Testis (tissue), 3 donors: Measurements from ENCODE around the gene TBC1D5. TPM values are rescaled to one million over a fixed set of nuclear protein-coding genes. Genes with fewer than 3 reads are reported as not detected.

Experiments used
- DNase-seq: peaks from one replicate; pipeline ENCODE4 v3.0.0-alpha.2; 2019
- H3K27ac ChIP-seq, 2 donors: fragments of 200-600 bp; sonication (generic); one replicate each; pipeline ENCODE4 v1.5.1; 2019
- H3K27me3 ChIP-seq: fragments of 200-600 bp; sonication (generic); one replicate; pipeline ENCODE4 v1.5.1; 2019
- H3K36me3 ChIP-seq: fragments of 200-600 bp; sonication (generic); one replicate; pipeline ENCODE4 v1.5.1; 2017; ENCODE audit warnings: low read depth; ENCODE audit errors: missing control alignments
- H3K4me1 ChIP-seq: fragments of 200-600 bp; sonication (generic); one replicate; pipeline ENCODE4 v1.5.1; 2019
- H3K4me3 ChIP-seq, 2 donors: fragments of 200-600 bp; sonication (generic); one replicate each; pipeline ENCODE4 v1.5.1; 2017 to 2019
- H3K9me3 ChIP-seq: fragments of 200-600 bp; sonication (generic); one replicate; pipeline ENCODE4 v1.5.1; 2017
- CTCF ChIP-seq, 3 experiments: fragments of 450-650 bp in 2 of 3; fragments of 200-600 bp in 1 of 3; sonication (generic) in 1 of 3; IDR thresholded peaks; one replicate each; pipeline ENCODE4 v1.5.1; 2016 to 2019; ENCODE audit warnings: antibody characterized with exemption in 3 of 3, mild to moderate bottlenecking in 2 of 3, moderate library complexity in 1 of 3
- POLR2A ChIP-seq: fragments of 450-650 bp; IDR thresholded peaks from one replicate; pipeline ENCODE4 v1.6.1; 2017; ENCODE audit warnings: antibody characterized with exemption, mild to moderate bottlenecking, moderate library complexity
- WGBS, 2 donors: methylation state at CpG; one replicate each; pipeline ENCODE4 v1.1.5; 2018; 5-methylcytosine and 5-hydroxymethylcytosine counted together
- intact Hi-C: fragments of 100-400 bp; cut with DNase I; formaldehyde crosslinking; loops from one replicate; pipeline ENCODE4 v1.15.1; 2023; ENCODE audit warnings: low total_unique reads
- polyA plus RNA-seq: library from polyadenylated mRNA; stranded (reverse); fragments of 350-450 nt; fragmentation: Illumina TruSeq; extraction: RNeasy Lipid Tissue Mini Kit (QIAGEN cat#74804); gene quantifications from one replicate; pipeline ENCODE4 v1.2.3, GENCODE V29; 2014; ENCODE audit warnings: low read depth, low replicate concordance; ENCODE audit not compliant: insufficient read depth
- total RNA-seq, 2 donors: library from RNA; depleted of rRNA; stranded (reverse); fragments of >200 nt; gene quantifications; one replicate each; pipeline ENCODE4 v1.2.3, GENCODE V29; 2016

Gene TBC1D5
- total and polyA plus RNA-seq, 3 donors from 2014 or later: 47.8 to 98.1 (median 95.4) TPM

DNA sequence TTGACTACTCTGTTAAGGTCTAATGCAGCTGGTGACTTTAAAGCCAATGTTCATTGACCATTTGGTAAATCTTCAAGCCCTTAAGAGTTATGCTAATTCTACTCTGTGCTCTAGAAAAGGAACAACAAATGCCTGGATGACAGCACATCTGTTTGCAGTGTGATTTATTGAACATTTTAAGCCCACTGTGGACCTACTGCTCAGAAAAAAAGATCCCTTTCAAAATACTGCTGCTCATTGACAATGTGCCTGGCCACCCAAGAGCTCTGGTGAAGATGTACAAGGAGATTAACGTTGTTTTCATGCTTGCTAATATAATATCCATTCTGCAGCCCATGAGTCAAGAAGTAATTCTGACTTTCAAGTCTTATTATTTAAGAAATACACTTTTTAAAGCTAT lies 110.8 kb downstream of the TBC1D5 start:
- no peaks in the 10 kb centered on the region for H3K9me3 ChIP-seq
- intact Hi-C loops: no loop called here
- 48 to 52% methylated on average over 1 of the region's 1 CpG for WGBS, 2 donors
- no peak overlapping the region for H3K27ac ChIP-seq
- no peaks in the 10 kb centered on the region for H3K36me3 ChIP-seq
- no peak overlapping the region for H3K4me3 ChIP-seq
- H3K27me3 ChIP-seq: no peaks in the 10 kb centered on the region
- H3K4me1 ChIP-seq: no peaks in the 10 kb centered on the region
- TF ChIP-seq POLR2A: no peak
- TF ChIP-seq CTCF (IDR thresholded peaks at IDR 0.05): no peak
- DNase-seq: no peak

- intact Hi-C loops: no loop called here
- H3K4me1 ChIP-seq: no peaks in the 10 kb centered on the region
- H3K27me3 ChIP-seq: no peaks in the 10 kb centered on the region
- DNase-seq: no peak
- H3K4me3 ChIP-seq: no peak overlapping the region
- no peaks in the 10 kb centered on the region for H3K36me3 ChIP-seq
- no peaks in the 10 kb centered on the region for H3K9me3 ChIP-seq
- no peak overlapping the region for H3K27ac ChIP-seq
- TF ChIP-seq POLR2A: no peak
- TF ChIP-seq CTCF (IDR thresholded peaks at IDR 0.05): no peak
These were observed 113.0 kb downstream of the TBC1D5 start for GRCh38 chr3:17629400-17629799.

DNA sequence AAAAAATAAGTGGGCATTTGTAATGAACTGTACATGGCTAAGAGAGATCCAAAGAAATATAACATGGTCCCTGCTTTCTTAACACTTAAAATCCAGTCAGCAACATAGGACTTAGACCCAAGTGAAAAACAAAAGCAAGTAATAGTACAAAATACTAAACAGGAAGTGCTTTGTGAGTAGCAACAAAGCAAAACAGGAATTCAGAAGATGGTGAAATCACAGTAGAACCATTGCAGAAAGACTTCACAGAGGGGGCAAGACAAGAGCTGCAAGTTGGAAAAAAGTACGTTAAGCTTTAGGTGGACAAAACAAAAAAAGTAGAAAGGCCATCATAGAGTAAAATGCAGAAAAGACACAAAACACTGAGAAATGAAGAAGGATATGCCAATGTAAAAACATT lies 116.0 kb downstream of the TBC1D5 start:
- H3K27me3 ChIP-seq: no peaks in the 10 kb centered on the region
- DNase-seq: no peak

DNA sequence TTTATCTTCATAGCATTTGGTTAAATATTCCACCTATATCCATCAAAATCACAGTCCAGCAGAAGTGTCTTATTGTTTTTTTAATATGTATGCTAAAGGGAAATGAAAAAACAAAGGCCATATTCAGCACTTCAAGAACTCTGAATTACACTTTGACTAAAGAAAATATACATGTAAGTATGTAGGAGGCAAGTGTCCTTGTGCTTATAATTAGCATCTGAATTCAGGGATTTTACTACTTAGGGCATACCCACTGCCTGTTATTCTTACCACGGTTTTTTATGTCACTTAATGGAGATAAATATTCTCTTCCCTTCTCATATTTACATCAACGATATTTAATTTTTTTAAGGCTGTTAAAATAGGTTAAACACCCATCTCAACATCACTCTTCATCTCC lies 117.3 kb downstream of the TBC1D5 start:
- no peaks in the 10 kb centered on the region for H3K36me3 ChIP-seq
- no peaks in the 10 kb centered on the region for H3K4me1 ChIP-seq
- no peak overlapping the region for H3K27ac ChIP-seq
- TF ChIP-seq POLR2A (no peak), CTCF (IDR thresholded peaks at IDR 0.05) (no peak)
- no peaks in the 10 kb centered on the region for H3K27me3 ChIP-seq
- H3K4me3 ChIP-seq: no peak overlapping the region
- intact Hi-C loops: no loop called here
- H3K9me3 ChIP-seq: no peaks in the 10 kb centered on the region
- DNase-seq: no peak
- 51 to 65% methylated on average over 2 of the region's 2 CpGs for WGBS, 2 donors

More for the DNA sequence above, 116.0 kb downstream of the TBC1D5 start:
- no peak overlapping the region for H3K4me3 ChIP-seq
- no peak overlapping the region for H3K27ac ChIP-seq
- intact Hi-C loops: no loop called here
- 82 to 91% methylated on average over 1 of the region's 1 CpG for WGBS, 2 donors
- H3K36me3 ChIP-seq: no peaks in the 10 kb centered on the region
- H3K9me3 ChIP-seq: no peaks in the 10 kb centered on the region
- no peaks in the 10 kb centered on the region for H3K4me1 ChIP-seq
- TF ChIP-seq POLR2A: no peak
- no peak for TF ChIP-seq CTCF (IDR thresholded peaks at IDR 0.05)

GRCh38 chr3:17623464-17623863 lies 119.0 kb downstream of the TBC1D5 start:
- Histone ChIP-seq H3K27ac (no peak overlapping the region), H3K36me3 (no peaks in the 10 kb centered on the region), H3K9me3 (no peaks in the 10 kb centered on the region), H3K4me3 (no peak overlapping the region), H3K4me1 (no peaks in the 10 kb centered on the region), H3K27me3 (no peaks in the 10 kb centered on the region)
- 92 to 93% methylated on average over 2 of the region's 2 CpGs for WGBS, 2 donors
- DNase-seq: no peak
- TF ChIP-seq CTCF (IDR thresholded peaks at IDR 0.05): no peak
- no peak for TF ChIP-seq POLR2A
- intact Hi-C loops: no loop called here
